ENCODE results near the gene FMN1. TPM values are rescaled to one million over a fixed set of nuclear protein-coding genes. Genes with fewer than 3 reads are reported as not detected.

Gene FMN1
- total and polyA plus RNA-seq, 10 of the 15 experiments (the other 5 are each of a cell fraction or from before 2014, with no cell fraction given) = 0.05 to 0.16 (median 0.08) TPM; not detected in 4

- ChIA-PET POLR2A (no interaction called here), SMC1A (ENCODE audit: uncharacterized antibody, unreplicated experiment) (interaction anchor here (1.1 to 1.7 kb wide), 3 partner anchors 10 to 49 kb away, joined by 3 to 4 read pairs (median 3); no protein-coding TSS in a partner anchor), CTCF (interaction anchor here (0.8 to 2.9 kb wide), 5 partner anchors 13 to 106 kb away, joined by 3 to 12 read pairs (median 6); no protein-coding TSS in a partner anchor), RAD21 (ENCODE audit: unreplicated experiment) (interaction anchor here (1.0 kb wide), 1 partner anchor 21 kb away, joined by 3 read pairs; no protein-coding TSS in a partner anchor)
- no peak for DNase-seq (ENCODE audit: low read depth, low spot score)
- Histone ChIP-seq H3K4me3 (no peak overlapping the region), H3K27ac (ENCODE audit: control insufficient read depth, insufficient read depth) (no peak overlapping the region), H3K36me3 (ENCODE audit: control insufficient read depth in 2 of 2, insufficient read depth in 2 of 2, low read length in 1 of 2) (no peaks in the 10 kb centered on the region), H3K4me1 (ENCODE audit: control insufficient read depth, insufficient read depth, low read length) (no peaks in the 10 kb centered on the region), H4K20me1 (ENCODE audit: control insufficient read depth, insufficient read depth) (no peaks in the 10 kb centered on the region), H3K9me3 (replicated peaks; ENCODE audit: control insufficient read depth, insufficient read depth, low read length) (no peaks in the 10 kb centered on the region), H3K27me3 (replicated peaks in 1 of 2; ENCODE audit: control insufficient read depth in 2 of 2, insufficient read depth in 2 of 2, low read length in 1 of 2) (no peaks in the 10 kb centered on the region), H3K79me2 (ENCODE audit: control insufficient read depth, insufficient read depth, low read length) (no peaks in the 10 kb centered on the region), H2AFZ (ENCODE audit: control insufficient read depth, low read depth, low read length) (no peak overlapping the region), H3K9ac (ENCODE audit: control insufficient read depth, insufficient read depth, low read length) (no peak overlapping the region), H3K4me2 (ENCODE audit: control insufficient read depth, insufficient read depth) (no peak overlapping the region)
- no peak for FAIRE-seq
- no TSS peak for BruUV-seq (replicated peaks)
- TF ChIP-seq ZNF217 (IDR thresholded peaks at IDR 0.05) (no peak), BMI1 (IDR thresholded peaks at IDR 0.05; ENCODE audit: borderline replicate concordance) (no peak), SMC3 (IDR thresholded peaks at IDR 0.05; ENCODE audit: borderline replicate concordance, low read length) (no peak), RFX5 (IDR thresholded peaks at IDR 0.05; ENCODE audit: low read depth, low read length) (no peak), ATF7 (IDR thresholded peaks at IDR 0.05; ENCODE audit: low read depth) (no peak), RCOR1 (conservative IDR thresholded peaks at IDR 0.05; ENCODE audit: low read depth, low read length) (no peak), DPF2 (IDR thresholded peaks at IDR 0.05) (no peak), EED (IDR thresholded peaks at IDR 0.05; ENCODE audit: low read depth) (no peak), BACH1 (IDR thresholded peaks at IDR 0.05; ENCODE audit: borderline replicate concordance) (no peak), GATAD2B (conservative IDR thresholded peaks at IDR 0.05; ENCODE audit: low read depth) (no peak), MTA3 (IDR thresholded peaks at IDR 0.05; ENCODE audit: borderline replicate concordance, low read length) (no peak), SREBF1 (IDR thresholded peaks at IDR 0.05; ENCODE audit: low read length) (no peak), ZNF24 (IDR thresholded peaks at IDR 0.05) (no peak), RB1 (IDR thresholded peaks at IDR 0.05; ENCODE audit: borderline replicate concordance) (no peak), LARP7 (IDR thresholded peaks at IDR 0.05) (no peak), IRF3 (IDR thresholded peaks at IDR 0.05) (no peak), MYC (IDR thresholded peaks at IDR 0.05; ENCODE audit: insufficient read depth, insufficient read length, insufficient replicate concordance, low read length, severe bottlenecking) (no peak)
- 67% methylated on average over 4 of the region's 4 CpGs for WGBS (ENCODE audit: insufficient coverage, insufficient replicate concordance, low lambda C conversion rate, missing lambda C conversion rate)
- no peak for ATAC-seq
- in situ Hi-C loops (cut with MboI) = no loop called here
- intact Hi-C loops (cut with micrococcal nuclease; ENCODE audit: unreplicated experiment) = no loop called here
These were observed 307.4 kb downstream of the FMN1 start for GRCh38 chr15:32887090-32887489.

All from GM12878 (cell line).